WTC11 (cell line): ENCODE results near the gene TRDMT1. TPM values are rescaled to one million over a fixed set of nuclear protein-coding genes. Genes with fewer than 3 reads are reported as not detected.

ENCODE experiments used
- ATAC-seq: fragments of 200-7000 bp; cut with Tn5 transposase; 2 replicates; pipeline ENCODE4 v1.10.0; 2021; ENCODE audit warnings: mild to moderate bottlenecking, moderate library complexity
- CTCF ChIA-PET: fragments of 300-600 bp; sonication (Branson Sonifier 250); formaldehyde crosslinking; loops from one replicate; lab custom pipeline; 2021; ENCODE audit warnings: antibody characterized with exemption; lab: Charles Lee
- POLR2A ChIA-PET: fragments of 350-600 bp; sonication (Branson Sonifier 250); formaldehyde crosslinking; loops from one replicate; lab custom pipeline; 2021; ENCODE audit warnings: antibody characterized with exemption; lab: Charles Lee
- DNase-seq: peaks from one replicate; pipeline ENCODE4 v3.0.0; 2021; ENCODE audit warnings: low spot score
- H3K27ac Mint-ChIP-seq: 2 replicates; pipeline ENCODE4 v1.8.0; 2021; ENCODE audit warnings: mixed read lengths
- H3K27me3 Mint-ChIP-seq: 2 replicates; pipeline ENCODE4 v1.8.0; 2021; ENCODE audit warnings: low read depth, mild to moderate bottlenecking, moderate library complexity, mixed read lengths
- H3K36me3 Mint-ChIP-seq: 2 replicates; pipeline ENCODE4 v1.8.0; 2021; ENCODE audit warnings: mixed read lengths
- H3K4me1 Mint-ChIP-seq: 2 replicates; pipeline ENCODE4 v1.8.0; 2022; ENCODE audit warnings: mixed read lengths
- H3K4me3 Mint-ChIP-seq: 2 replicates; pipeline ENCODE4 v1.8.0; 2021; ENCODE audit warnings: mild to moderate bottlenecking, moderate library complexity, mixed read lengths
- H3K9me3 Mint-ChIP-seq: 2 replicates; pipeline ENCODE4 v1.8.0; 2021; ENCODE audit warnings: mixed read lengths
- CREM ChIP-seq: sonication (generic); formaldehyde crosslinking; IDR thresholded peaks from 2 replicates; pipeline ENCODE4 v1.8.1; 2022; ENCODE audit warnings: mild to moderate bottlenecking, missing genetic modification reagents, moderate library complexity
- FOXJ3 ChIP-seq: sonication (generic); formaldehyde crosslinking; IDR thresholded peaks from 2 replicates; pipeline ENCODE4 v1.9.0; 2021; ENCODE audit warnings: missing genetic modification reagents, mild to moderate bottlenecking, borderline replicate concordance
- GTF2I ChIP-seq: fragments of 250-450 bp; sonication (Bioruptor Pico); conservative IDR thresholded peaks from 2 replicates; pipeline ENCODE4 v1.4.0; 2021; ENCODE audit warnings: mild to moderate bottlenecking
- JUN ChIP-seq: sonication (generic); formaldehyde crosslinking; IDR thresholded peaks from 2 replicates; pipeline ENCODE4 v1.8.0; 2023; ENCODE audit warnings: mild to moderate bottlenecking, missing genetic modification reagents
- NR2C2 ChIP-seq: sonication (generic); formaldehyde crosslinking; IDR thresholded peaks from 2 replicates; pipeline ENCODE4 v1.8.0; 2022; ENCODE audit warnings: mild to moderate bottlenecking, missing genetic modification reagents
- PRRX2 ChIP-seq: fragments of 250-450 bp; sonication (Bioruptor Pico); IDR thresholded peaks from 2 replicates; pipeline ENCODE4 v1.8.0; 2021; ENCODE audit warnings: mild to moderate bottlenecking
- TEAD4 ChIP-seq: sonication (generic); formaldehyde crosslinking; IDR thresholded peaks from 2 replicates; pipeline ENCODE4 v1.8.0; 2022; ENCODE audit warnings: mild to moderate bottlenecking, missing genetic modification reagents
- ZNF232 ChIP-seq: sonication (generic); formaldehyde crosslinking; IDR thresholded peaks from 2 replicates; pipeline ENCODE4 v1.8.0; 2022; ENCODE audit warnings: mild to moderate bottlenecking, missing genetic modification reagents
- ZNF263 ChIP-seq: sonication (generic); formaldehyde crosslinking; IDR thresholded peaks from 2 replicates; pipeline ENCODE4 v1.8.1; 2022; ENCODE audit warnings: low read depth, mild to moderate bottlenecking, moderate library complexity, missing genetic modification reagents
- ZNF317 ChIP-seq: sonication (generic); formaldehyde crosslinking; IDR thresholded peaks from 2 replicates; pipeline ENCODE4 v1.8.1; 2023; ENCODE audit warnings: low read depth, mild to moderate bottlenecking, moderate library complexity, missing genetic modification reagents, borderline replicate concordance
- total RNA-seq: library from RNA; stranded (reverse); gene quantifications from 3 replicates; pipeline ENCODE4 v1.2.3, GENCODE V29; 2021
- TF ChIP-seq, protein P1 (sequence below): fragments of 250-450 bp; sonication (Bioruptor Pico); IDR thresholded peaks from 2 replicates; pipeline ENCODE4 v1.9.0; 2021; ENCODE audit warnings: mild to moderate bottlenecking, borderline replicate concordance
- TF ChIP-seq, protein P2 (sequence below): sonication (generic); formaldehyde crosslinking; IDR thresholded peaks from 2 replicates; pipeline ENCODE4 v1.8.1; 2022; ENCODE audit warnings: low read depth, mild to moderate bottlenecking, moderate library complexity, missing genetic modification reagents, borderline replicate concordance
- TF ChIP-seq, protein P3 (sequence below): sonication (generic); formaldehyde crosslinking; IDR thresholded peaks from 2 replicates; pipeline ENCODE4 v1.8.0; 2023; ENCODE audit warnings: missing genetic modification reagents
- TF ChIP-seq, protein P4 (sequence below): sonication (generic); formaldehyde crosslinking; IDR thresholded peaks from 2 replicates; pipeline ENCODE4 v1.8.1; 2022; ENCODE audit warnings: mild to moderate bottlenecking, moderate library complexity, missing genetic modification reagents
- TF ChIP-seq, protein P5 (sequence below): sonication (generic); formaldehyde crosslinking; IDR thresholded peaks from 2 replicates; pipeline ENCODE4 v1.8.0; 2022; ENCODE audit warnings: mild to moderate bottlenecking, missing genetic modification reagents
- TF ChIP-seq, protein P6 (sequence below): fragments of 250-450 bp; sonication (Bioruptor Pico); IDR thresholded peaks from 2 replicates; pipeline ENCODE4 v1.9.0; 2021; ENCODE audit warnings: mild to moderate bottlenecking

The TRDMT1 gene
- total RNA-seq, 1 experiment from 2014 or later, result 11.7 TPM

DNA sequence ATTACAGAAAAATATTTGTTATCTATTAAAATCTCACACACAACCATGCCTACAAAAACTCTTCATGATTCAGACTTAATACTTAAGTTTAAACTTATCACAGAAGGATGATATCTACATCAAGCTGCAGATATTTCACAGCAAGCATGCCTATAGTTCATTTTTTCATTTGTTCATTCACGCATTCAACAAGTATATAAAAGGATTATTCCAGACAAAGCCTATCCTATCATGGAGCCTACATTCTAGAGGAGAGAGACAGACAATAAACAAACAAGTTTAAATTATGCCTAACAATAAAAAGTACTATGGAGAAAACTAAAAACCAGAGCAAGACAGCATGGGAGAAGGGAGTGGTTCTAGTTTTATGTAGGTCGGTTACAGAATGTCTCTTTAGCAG, 10.9 kb downstream of the TRDMT1 start (continued):
- no peak for TF ChIP-seq NR2C2 (CRISPR knock-in tag)
- TF ChIP-seq, protein P1, sequence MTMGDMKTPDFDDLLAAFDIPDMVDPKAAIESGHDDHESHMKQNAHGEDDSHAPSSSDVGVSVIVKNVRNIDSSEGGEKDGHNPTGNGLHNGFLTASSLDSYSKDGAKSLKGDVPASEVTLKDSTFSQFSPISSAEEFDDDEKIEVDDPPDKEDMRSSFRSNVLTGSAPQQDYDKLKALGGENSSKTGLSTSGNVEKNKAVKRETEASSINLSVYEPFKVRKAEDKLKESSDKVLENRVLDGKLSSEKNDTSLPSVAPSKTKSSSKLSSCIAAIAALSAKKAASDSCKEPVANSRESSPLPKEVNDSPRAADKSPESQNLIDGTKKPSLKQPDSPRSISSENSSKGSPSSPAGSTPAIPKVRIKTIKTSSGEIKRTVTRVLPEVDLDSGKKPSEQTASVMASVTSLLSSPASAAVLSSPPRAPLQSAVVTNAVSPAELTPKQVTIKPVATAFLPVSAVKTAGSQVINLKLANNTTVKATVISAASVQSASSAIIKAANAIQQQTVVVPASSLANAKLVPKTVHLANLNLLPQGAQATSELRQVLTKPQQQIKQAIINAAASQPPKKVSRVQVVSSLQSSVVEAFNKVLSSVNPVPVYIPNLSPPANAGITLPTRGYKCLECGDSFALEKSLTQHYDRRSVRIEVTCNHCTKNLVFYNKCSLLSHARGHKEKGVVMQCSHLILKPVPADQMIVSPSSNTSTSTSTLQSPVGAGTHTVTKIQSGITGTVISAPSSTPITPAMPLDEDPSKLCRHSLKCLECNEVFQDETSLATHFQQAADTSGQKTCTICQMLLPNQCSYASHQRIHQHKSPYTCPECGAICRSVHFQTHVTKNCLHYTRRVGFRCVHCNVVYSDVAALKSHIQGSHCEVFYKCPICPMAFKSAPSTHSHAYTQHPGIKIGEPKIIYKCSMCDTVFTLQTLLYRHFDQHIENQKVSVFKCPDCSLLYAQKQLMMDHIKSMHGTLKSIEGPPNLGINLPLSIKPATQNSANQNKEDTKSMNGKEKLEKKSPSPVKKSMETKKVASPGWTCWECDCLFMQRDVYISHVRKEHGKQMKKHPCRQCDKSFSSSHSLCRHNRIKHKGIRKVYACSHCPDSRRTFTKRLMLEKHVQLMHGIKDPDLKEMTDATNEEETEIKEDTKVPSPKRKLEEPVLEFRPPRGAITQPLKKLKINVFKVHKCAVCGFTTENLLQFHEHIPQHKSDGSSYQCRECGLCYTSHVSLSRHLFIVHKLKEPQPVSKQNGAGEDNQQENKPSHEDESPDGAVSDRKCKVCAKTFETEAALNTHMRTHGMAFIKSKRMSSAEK (CRISPR knock-in tag), result no peak

DNA sequence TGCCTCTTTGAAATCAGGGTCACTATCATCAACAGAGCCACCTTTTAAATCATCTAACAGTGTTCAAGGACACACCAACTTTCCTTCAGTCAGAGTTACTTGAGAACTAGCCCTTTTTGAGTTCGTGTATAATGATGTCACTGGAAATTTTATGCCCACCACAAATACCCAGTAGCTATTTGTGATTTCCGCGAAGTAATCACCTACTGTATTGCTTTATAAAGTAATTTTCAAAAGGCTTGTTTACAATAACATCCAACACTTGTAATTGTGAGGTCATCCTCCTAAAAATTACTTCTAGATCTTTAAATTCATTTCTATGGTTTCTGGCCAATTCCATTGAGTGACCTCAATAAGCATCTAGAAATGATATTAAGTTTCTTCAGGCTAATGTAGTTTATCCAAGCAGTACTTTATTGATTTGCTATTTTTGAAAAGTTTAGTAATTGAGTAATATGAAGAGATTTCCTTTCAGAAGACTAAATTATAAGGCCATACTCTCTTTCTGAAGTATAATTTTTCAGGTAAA, 12.8 kb downstream of the TRDMT1 start:
- POLR2A ChIA-PET, result no interaction called here
- 0 out of 2 replicates have a peak, but pooled peaks cover 9% of the 10 kb centered on the region for H3K4me1 Mint-ChIP-seq
- no peak for ATAC-seq
- H3K4me3 Mint-ChIP-seq, result no peak overlapping the region
- CTCF ChIA-PET, result no interaction called here
- DNase-seq, result no peak
- TF ChIP-seq FOXJ3 (CRISPR knock-in tag), result no peak
- TF ChIP-seq, protein P2, sequence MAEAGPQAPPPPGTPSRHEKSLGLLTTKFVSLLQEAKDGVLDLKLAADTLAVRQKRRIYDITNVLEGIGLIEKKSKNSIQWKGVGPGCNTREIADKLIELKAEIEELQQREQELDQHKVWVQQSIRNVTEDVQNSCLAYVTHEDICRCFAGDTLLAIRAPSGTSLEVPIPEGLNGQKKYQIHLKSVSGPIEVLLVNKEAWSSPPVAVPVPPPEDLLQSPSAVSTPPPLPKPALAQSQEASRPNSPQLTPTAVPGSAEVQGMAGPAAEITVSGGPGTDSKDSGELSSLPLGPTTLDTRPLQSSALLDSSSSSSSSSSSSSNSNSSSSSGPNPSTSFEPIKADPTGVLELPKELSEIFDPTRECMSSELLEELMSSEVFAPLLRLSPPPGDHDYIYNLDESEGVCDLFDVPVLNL, result no peak
- TF ChIP-seq JUN (CRISPR knock-in tag), result no peak
- TF ChIP-seq, protein P3, sequence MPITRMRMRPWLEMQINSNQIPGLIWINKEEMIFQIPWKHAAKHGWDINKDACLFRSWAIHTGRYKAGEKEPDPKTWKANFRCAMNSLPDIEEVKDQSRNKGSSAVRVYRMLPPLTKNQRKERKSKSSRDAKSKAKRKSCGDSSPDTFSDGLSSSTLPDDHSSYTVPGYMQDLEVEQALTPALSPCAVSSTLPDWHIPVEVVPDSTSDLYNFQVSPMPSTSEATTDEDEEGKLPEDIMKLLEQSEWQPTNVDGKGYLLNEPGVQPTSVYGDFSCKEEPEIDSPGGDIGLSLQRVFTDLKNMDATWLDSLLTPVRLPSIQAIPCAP (CRISPR knock-in tag), result no peak
- TF ChIP-seq GTF2I (CRISPR knock-in tag), result no peak
- TF ChIP-seq ZNF317, result no peak
- TF ChIP-seq, protein P4, sequence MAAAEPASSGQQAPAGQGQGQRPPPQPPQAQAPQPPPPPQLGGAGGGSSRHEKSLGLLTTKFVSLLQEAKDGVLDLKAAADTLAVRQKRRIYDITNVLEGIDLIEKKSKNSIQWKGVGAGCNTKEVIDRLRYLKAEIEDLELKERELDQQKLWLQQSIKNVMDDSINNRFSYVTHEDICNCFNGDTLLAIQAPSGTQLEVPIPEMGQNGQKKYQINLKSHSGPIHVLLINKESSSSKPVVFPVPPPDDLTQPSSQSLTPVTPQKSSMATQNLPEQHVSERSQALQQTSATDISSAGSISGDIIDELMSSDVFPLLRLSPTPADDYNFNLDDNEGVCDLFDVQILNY, result no peak
- TF ChIP-seq ZNF263, result no peak
- TF ChIP-seq ZNF232 (CRISPR knock-in tag), result no peak
- no peak for TF ChIP-seq PRRX2 (CRISPR knock-in tag)
- TF ChIP-seq, protein P5, sequence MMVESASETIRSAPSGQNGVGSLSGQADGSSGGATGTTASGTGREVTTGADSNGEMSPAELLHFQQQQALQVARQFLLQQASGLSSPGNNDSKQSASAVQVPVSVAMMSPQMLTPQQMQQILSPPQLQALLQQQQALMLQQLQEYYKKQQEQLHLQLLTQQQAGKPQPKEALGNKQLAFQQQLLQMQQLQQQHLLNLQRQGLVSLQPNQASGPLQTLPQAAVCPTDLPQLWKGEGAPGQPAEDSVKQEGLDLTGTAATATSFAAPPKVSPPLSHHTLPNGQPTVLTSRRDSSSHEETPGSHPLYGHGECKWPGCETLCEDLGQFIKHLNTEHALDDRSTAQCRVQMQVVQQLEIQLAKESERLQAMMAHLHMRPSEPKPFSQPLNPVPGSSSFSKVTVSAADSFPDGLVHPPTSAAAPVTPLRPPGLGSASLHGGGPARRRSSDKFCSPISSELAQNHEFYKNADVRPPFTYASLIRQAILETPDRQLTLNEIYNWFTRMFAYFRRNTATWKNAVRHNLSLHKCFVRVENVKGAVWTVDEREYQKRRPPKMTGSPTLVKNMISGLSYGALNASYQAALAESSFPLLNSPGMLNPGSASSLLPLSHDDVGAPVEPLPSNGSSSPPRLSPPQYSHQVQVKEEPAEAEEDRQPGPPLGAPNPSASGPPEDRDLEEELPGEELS (CRISPR knock-in tag), result no peak
- TF ChIP-seq, protein P6, sequence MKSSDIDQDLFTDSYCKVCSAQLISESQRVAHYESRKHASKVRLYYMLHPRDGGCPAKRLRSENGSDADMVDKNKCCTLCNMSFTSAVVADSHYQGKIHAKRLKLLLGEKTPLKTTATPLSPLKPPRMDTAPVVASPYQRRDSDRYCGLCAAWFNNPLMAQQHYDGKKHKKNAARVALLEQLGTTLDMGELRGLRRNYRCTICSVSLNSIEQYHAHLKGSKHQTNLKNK (CRISPR knock-in tag), result no peak
- TF ChIP-seq CREM (CRISPR knock-in tag), result no peak
- TF ChIP-seq TEAD4 (CRISPR knock-in tag), result no peak
- TF ChIP-seq, all 79 proteins: peak for 0
- H3K9me3 Mint-ChIP-seq, result no peaks in the 10 kb centered on the region
- H3K27ac Mint-ChIP-seq, result no peak overlapping the region
- no peaks in the 10 kb centered on the region for H3K27me3 Mint-ChIP-seq
- H3K36me3 Mint-ChIP-seq, result no peaks in the 10 kb centered on the region
